ENCODE data around the gene TRPM3. TPM values are rescaled to one million over a fixed set of nuclear protein-coding genes. Genes with fewer than 3 reads are reported as not detected.

Gene TRPM3
- 0.09 and 0.57 TPM in 2 replicates for total RNA-seq (2014; rRNA removed; shearing (Covaris generic))

DNA sequence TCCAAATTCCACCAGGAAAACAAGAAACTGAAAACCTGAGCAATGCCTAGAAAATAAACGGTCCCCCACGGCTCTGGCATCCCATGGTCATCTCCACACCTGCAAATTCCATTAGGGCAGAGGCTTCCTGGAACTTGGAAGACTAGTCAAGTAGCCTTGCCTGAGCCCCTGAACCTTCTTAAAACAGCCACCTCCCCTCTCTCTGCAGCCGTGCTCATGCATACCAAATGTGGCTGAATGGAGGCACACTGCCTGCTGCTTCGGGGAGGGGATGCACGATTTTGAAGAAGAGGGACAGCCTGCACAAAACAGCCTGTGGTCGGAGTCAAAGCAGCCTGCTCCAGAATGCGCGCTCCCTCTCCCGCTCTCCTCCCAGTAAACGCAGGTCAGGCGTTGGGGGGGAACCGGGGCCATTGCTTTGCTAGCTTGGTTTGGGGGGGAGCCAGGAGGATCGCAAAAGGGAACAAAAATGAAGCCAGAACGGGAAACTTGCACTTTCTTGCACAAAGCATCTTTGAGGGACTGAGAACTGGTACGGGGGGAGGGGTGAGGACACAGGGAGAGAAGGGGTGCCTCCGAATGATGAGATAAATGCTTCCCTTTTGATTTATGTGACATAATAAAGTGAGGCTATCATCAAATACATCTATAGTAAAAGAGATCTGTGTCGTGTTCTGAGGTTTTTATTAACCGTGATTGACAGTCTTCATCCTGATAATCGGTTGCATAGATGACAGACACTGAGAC lies at the start of gene TRPM3:
TSS of gene TRPM3 (minus strand) at position 347 of the 747 bp plus-strand sequence. CDS start at position 80, 267 bp downstream.
- DNase-seq (ENCODE audit: low spot score): no peak

DNA sequence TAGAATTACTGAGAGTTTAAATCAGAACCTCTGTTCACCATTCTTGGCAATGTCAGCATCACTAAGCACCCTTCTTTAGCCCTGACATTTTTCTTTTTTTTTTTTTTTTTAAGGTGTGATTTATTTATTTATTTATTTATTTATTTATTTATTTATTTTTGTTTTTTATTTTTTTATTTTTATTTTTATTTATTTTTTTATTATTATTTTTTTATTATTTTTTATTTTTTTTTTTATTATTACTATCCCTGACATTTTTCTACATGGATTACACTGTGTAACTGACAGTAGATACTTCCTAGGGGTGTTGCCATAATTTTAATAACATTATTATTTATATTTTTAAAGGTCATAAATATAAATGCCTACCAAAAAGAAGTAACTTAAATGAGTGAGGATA lies 47.0 kb upstream of the TRPM3 start:
- DNase-seq (ENCODE audit: low spot score): no peak

DNA sequence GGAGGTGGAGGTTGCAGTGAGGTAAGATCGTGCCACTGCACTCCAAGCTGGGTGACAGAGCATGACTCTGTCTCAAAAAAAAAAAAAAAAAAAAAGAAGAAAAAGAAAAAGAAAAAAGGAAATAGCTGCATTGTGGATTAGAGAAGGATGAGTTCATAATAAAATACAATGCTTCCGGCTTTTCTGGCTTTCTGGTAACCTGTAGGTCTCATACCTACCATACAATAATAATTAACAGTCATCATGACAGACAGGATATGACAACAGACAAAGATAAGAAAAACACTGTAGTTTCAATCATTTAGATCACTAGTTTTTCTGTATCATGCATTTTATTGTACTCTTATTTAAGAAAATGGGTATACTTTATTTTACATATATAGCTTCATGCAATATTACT lies 40.7 kb upstream of the TRPM3 start:
- DNase-seq (ENCODE audit: low spot score): no peak

DNA sequence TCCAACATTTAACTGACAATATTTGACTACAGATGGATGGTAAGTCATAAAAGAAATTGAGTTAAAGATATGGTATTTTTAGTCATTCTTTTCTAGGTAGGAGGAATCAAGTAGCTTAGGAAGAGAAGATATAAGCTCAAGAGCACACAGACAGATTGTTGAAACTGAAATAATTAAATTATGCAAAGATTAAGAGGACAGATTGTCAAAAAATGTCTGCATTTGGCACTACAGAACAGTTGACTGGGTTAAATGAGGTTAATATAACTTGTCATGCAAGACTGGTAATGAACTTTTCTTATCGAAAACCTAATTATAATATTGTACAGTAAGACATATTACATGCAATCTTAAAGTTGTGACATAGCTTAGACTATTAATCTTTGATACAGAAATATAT lies 36.3 kb upstream of the TRPM3 start:
- no peak for DNase-seq (ENCODE audit: low spot score)

DNA sequence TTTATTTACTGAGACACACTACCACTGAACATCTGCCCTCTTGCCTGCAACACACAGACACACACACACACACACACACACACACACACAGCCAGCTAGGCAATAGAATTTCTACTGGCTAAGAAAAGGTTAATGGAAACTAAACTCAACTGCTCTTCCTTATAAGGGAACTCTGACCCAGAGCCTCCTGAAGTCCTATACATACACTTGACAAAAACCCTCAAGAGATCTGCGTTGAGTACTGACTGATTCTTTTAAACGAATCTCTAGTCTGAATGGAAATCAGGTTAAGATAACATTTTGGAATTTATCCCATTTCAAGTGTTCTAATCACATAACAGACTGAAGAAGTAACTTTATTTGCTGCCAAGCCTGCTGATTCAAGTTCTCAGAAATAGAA lies 25.9 kb upstream of the TRPM3 start:
- no peak for DNase-seq (ENCODE audit: low spot score)

DNA sequence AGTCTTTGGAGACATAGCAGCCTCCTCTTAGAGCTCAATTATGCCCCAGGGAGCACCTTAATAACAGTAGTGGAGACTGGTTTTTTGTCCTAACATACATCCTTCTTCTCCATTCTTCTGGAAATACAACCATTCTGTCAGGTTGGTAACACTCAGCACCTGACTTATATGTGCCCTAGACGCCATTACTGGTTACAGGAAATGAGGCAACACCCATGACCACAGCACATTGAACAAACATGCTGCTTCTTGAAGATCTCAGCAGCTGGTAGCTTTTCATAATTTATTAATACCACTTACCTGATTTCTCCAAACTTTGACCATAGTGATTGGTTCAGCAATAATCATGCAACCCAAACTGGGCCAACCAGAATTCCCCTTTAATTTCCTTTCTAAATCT lies 25.1 kb upstream of the TRPM3 start:
- DNase-seq (ENCODE audit: low spot score): no peak

DNA sequence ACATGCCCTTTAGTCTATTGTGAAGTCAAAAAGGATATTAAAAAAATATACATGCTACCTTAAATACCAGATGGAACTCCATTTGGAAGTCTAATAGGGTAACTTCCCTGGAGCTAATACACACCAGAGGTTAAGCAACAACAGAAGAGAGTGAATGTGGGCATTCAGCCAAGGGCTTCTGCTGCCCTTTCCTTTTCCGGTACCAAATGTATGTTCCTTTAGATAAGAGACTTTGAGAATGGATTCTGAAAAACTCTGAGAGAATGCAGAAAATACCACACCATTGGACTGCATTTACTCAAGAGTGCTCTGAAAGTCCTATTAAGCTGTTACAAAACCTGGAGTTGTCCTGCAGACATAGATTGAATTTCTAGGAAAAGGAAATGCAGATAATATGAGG lies 23.8 kb upstream of the TRPM3 start:
- no peak for DNase-seq (ENCODE audit: low spot score)

DNA sequence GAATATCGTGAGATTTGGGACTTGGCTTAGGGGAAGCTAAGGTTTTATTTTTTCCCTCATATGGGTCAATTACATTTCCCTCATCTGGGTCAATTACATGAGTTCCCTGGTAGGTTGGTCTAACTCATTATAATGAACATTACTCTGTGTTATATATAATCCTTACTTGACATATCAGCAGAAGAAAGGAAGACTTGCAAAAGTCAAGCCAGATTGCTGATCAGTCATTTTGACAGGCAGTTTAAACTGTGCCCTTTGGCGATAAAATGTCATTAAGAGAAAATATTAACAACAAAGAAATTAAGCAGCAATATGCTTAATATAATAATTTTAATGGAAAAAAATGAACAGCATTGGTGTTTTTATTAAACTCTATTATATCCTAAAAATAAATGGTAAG lies 23.1 kb upstream of the TRPM3 start:
- DNase-seq (ENCODE audit: low spot score): no peak

DNA sequence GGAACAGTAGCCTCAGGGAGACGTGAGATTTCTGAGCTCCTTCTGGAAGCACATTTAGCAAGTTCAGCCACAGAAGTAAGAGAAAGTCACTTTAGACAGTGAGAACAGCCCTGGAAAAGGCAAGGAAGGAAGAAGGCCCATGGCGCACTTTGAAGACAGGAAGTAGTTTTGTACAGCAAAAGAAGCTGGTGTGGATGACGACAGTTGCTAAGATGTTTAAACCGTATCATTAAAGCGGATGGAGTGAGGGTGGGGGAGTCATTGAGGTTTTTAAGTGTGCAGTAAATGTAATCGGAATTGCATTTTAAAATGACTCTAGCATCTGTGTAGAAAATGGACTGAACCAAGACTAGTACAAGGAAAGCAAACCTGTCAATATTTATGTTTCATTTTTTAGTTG lies 15.3 kb upstream of the TRPM3 start:
- no peak for DNase-seq (ENCODE audit: low spot score)

DNA sequence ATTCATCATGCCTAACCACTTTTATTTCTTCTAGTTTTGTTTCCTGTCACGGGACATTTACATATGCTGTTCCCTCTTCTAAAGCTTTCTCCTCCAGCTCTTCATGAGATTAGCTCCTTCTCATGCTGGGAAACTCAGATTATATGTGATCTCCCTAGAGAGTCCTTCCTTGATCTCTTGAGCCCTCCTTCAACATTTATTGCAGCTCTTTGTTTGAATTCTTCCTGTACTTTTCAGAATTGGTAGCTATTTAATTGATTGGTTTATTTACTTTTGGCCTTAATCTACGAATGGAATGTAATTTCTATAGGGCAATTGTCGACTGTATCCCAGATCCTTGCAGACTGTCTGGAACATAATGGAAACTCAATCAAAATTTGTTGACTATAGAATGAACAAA lies 9.7 kb upstream of the TRPM3 start:
- no peak for DNase-seq (ENCODE audit: low spot score)

DNA sequence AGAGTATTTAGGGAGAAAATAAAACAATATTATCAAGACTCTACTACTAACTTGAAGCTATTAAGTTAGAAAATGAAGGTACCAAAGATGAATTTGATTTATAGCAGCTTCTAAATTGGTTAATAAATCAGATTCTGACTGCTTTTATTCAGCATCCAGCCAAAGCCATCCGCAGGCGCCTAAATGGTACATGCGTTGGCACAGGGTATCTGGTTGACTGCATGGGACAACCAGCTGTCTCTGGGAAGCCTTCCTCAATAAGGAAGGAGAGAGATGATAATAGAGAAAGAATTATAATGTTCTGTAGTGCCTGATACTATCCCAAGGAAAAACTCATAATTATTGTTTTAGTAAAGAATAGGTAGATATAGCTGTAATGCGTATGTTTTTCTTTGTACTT lies 9.1 kb upstream of the TRPM3 start:
- DNase-seq (ENCODE audit: low spot score): no peak

DNA sequence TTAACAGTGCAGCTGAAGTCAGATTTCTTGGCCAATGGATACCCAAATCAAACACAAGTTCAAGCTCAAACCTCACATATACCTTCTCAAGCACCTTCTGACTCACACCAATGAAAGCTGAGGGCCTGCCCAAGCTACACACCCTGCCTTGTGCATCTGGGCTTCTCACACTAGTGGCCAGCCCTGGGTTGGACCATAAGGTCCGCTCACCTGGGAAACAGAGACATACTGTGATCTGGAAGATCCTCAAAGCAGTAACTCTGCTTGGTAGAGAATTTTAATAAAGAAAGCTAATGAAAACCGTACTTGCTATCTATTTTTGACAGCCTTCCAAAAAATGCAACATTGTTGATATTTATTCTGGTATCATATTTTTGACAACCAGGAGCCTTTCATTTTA lies 7.4 kb upstream of the TRPM3 start:
- no peak for DNase-seq (ENCODE audit: low spot score)

DNA sequence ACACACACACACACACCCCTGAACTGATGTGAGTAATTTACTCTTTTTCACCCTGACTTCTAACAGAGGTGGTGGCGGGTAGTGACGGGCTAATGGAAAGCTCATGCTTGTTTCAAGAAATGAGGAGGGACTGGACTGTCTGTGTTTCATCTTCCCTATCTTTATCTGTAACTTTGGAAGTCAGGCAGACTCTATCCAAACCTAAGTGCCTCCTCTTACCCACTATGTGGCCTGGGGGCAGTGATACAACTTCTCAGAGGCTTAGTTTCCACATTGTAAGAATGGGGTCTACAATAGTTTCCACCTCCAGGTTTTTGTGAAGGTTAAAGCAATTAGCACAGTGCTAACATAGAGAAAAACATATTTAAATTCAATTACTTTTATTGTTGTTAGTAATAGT lies 5.9 kb upstream of the TRPM3 start:
- DNase-seq (ENCODE audit: low spot score): no peak

DNA sequence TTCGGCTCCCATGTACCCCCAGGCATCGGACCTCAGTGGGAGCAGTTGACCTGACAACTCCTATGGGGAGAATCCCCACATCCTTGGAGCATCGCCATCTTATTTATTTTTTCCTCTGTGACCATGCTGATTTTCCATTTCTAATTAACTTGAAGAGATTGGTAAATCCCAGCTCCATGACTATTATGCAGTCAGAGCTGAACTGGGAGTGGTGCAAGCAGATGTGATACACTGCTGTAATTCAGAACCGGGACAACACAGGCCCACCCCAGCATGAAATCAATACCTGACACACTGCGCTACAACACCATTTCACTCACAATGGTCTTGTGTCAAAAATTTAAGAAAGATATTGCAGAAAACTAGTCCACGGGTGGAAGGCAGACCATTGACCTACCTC lies 1.0 kb upstream of the TRPM3 start:
- DNase-seq (ENCODE audit: low spot score): no peak

DNA sequence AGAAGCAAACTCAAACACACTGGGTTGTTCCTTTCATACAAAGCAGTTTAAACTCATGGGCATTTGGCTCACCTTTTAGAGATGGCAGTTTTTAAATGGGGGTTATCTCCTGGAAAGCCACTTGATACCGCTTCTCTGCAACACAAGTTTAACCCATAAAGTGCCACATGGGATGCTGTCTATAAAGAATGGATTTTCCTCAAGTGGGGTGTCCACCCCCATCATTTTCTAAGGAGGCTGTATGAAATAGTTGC lies 528 bp upstream of the TRPM3 start:
- no peak for DNase-seq (ENCODE audit: low spot score)

DNA sequence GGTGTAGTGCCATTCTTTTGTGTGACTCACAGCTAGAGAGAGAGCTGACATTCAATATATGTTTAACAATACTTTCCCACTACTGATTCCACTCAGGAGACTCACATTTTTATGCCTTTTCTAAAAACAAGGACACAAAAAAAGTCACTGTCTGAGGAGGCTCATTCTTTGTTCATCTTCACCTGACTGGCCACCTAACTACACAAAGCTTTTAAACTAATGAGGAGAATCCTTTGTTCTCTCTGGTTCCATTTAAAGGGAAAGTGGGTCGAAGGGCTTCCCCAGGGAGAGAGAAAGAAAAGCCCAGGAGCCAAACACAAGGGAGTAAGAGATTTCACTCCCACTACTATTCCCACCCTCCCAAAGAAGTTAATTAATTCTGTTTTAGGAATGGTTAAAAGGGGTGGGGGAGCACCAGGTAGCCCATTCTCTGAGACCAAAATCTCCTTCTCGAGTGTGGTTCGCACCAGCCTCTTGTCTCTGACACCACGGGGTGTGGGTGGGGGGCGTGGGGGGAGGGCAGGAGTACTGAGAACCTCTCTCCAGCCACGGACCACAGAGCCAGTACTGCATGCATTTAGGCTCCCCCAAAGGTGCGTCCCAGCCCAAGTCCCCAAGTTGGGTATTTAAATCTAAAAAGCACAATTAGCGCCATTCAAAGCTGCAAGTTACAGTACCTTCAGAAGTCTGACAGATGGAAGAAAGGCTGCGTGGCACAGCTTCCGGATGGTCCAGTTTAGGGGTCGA lies 747 bp downstream of the TRPM3 start:
- no peak for DNase-seq (ENCODE audit: low spot score)

DNA sequence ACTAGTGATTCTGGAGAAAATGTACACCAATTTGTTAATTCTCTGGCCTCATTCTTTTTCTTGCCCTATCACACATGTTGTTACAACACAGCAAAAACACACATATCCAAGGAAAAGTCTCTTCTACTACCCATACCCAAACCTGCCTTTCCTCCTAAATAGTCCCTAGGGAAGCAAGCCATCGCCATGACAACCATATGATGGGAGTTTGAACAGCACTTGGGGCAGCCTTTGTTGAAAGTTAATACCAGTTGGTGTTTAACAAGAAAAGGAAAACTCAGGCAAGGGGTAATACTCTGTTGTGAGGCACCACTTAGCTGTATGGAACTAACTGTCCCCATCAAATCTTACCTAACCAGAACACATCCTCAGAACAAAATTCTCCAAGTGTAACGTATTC lies 1.7 kb downstream of the TRPM3 start:
- no peak for DNase-seq (ENCODE audit: low spot score)

DNA sequence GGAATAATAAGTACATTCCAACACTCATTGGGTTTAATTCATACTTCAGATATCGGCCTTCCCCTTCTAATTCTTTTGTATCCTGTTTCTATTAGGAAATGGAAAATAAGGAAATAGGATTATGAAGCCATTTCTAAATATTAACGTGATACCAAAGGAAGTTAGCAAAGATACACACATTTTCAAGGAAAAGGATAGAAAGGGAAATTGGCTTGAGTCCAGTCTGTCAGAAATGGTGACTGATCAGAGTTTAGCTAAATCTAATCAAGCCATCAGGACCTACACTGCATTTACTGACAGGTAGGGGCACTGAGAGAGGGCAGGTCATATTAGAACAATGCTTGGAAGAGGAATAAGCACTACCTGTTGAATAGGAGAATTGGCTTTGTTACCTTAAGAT lies 3.1 kb downstream of the TRPM3 start:
- no peak for DNase-seq (ENCODE audit: low spot score)

DNA sequence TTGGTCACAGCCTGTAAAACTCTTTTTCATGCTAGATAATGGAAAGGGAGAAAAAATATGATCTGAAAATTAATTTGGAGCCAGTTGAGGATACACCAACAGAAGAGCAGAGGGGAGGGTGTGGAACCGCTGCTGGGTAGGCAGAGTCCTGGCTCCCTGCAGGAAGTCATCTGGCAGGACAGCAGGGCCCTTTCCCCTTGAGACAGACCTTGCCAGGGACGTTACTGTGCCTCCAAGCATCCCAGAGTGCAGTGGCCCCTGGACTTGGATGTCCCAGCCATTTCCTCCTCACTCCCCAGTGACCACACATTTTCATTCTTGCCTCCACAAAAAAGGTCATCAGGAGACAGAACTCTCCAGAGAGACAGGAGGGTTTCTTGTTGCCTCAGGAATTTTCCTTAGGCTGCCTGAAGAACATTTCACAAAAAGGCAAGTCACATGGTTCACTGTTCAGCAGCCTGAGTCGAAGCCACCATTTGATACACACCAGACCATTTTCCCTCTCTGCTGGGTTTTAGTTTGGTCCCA lies 5.9 kb downstream of the TRPM3 start:
- DNase-seq (ENCODE audit: low spot score): no peak

DNA sequence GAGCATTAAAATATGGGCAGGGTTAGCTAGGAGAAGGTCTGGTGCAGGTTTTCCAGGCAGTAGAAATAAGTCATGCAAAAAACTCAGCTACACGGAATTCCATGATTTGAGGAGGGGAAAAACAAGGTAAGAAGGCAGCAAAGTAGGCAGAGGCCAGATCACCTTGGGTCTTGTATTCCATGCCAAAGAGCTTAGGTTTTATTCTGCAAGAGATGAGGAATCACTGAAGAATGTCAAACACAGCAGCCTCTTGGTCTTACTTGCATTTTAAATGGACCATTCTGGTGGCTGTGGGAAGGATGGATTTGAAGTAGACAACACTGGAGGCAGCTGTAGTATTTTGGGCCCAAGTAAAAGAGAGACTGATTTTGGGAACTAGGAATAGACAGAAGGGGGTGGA lies 8.6 kb downstream of the TRPM3 start:
- no peak for DNase-seq (ENCODE audit: low spot score)

DNA sequence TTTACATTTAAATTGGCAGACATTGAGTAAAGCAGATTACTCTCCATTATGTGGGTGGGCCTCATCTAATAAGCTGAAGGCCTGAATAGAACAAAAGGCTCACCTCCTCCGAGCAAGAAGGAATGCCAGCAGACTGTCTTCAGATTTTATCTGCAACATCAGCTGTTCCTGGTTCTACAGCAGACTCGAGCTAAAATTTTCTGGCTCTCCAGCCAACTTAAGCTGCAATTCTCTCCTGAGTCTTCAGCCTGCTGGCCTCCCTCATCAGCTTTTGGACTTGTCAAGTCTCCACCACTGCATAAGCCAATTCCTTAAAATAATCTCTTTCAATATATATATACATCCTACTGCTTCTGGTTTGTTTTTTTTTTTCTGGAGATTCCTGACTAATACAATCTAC lies 12.5 kb downstream of the TRPM3 start:
- DNase-seq (ENCODE audit: low spot score): no peak

DNA sequence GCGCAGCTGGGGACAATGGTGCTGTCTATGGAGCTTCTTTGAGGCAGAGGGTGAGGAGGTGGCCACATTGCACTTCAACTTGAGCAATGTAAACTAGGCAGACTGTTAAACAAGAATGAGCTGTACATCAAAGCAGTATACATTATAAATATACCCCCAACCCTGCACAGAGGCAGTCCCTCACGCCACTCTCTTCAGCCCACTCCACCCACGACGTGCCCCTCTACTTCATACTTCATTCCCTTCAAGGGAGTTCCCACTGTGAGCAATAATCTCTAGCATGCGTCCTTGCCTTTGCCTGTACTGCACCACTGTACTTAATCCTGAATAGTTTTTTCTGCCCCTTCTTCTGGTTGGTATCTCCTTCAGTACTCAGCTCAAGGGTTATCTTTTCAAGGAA lies 14.4 kb downstream of the TRPM3 start:
- no peak for DNase-seq (ENCODE audit: low spot score)

DNA sequence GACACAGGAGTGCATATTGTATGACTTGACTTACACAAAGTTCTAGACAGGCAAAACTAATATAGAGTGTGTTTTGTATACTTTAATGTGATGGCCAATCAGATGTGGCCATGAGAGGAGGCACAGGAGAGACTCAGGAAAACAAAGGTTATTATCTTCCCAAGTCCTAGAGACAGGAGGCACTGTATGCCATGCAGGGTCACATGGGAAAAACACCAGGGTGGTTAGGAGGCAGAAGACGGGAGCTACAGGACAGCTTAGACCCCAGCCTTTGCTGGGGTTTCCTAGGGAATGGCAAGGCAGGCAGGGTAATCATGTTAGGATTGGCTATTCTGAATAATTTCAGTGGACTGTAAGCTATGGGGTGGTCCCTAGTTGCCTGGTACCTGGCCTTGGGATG lies 16.2 kb downstream of the TRPM3 start:
- no peak for DNase-seq (ENCODE audit: low spot score)

DNA sequence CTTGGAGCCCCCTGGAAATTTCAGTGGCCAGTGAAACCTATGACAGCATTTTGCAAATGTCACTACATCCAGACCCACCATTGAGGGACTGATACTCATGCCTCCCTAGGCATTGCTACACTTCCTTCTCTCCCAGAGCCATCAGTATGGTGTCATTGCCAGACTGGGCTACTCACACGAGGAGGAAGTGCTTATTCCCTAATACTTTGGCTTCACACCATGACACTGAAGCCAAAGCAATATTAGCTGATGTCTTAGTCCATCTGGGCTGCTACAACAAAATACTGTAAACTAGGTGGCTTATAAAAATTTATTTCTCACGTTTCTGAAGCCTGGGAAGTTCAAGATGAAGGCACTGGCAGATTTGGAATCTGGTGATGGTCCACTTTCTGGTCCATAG lies 22.6 kb downstream of the TRPM3 start:
- DNase-seq (ENCODE audit: low spot score): no peak

All from A172 (cell line).